GM18873 (cell line): ENCODE data around the gene ARHGAP26.
A peak's percentile ranks its signal among the peaks of the same experiment; 100 is the strongest.
"Not testable (repeated sequence)": the region's sequence is repeated elsewhere in the genome, so short reads cannot be mapped to it uniquely, and the experiment has no call there.

ENCODE experiments used
- ATAC-seq: cut with Tn5 transposase; IDR thresholded peaks from one replicate; pipeline ENCODE4 v1.9.1; 2021; ENCODE audit warnings: mild to moderate bottlenecking, moderate library complexity, moderate number of reproducible peaks; ENCODE audit not compliant: unreplicated experiment, low FRiP score

The ARHGAP26 gene

DNA sequence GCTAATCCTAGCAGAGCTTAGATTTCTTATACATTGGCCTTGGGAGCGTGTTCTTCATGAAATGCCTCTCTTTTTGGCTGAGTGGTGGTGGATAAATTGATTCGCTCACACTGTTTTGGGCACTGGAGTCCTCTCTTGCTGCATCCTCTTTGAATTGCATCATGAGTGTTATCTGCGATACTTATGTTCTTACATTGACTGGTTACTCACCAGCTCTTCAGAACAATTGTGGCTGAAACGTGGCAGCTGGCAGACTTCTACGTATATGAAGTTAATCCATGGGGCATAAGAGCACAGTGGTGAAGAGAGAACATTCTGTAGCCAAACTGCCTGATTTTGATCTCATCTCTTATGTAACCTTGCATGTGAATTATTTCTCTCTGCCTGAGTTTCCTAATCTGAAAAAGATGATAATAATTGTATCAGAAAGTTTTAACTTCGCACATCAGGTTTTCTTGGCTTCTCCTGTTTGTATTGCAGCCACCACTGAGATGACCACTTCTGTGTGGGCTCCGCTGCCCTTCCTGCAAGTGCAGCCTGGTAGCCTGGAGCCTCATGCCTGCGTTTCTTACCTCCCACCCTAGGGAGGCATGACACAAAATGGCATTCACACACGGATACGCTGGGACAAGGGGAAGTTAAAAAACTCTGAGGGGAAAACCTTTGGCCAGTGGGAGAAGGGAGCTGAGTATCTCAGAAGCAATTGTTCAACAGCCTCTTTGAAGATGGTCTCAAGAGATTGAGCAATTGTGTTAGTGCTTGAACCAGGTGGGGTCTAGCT, 295.2 kb downstream of the ARHGAP26 start:
- ATAC-seq = no peak

DNA sequence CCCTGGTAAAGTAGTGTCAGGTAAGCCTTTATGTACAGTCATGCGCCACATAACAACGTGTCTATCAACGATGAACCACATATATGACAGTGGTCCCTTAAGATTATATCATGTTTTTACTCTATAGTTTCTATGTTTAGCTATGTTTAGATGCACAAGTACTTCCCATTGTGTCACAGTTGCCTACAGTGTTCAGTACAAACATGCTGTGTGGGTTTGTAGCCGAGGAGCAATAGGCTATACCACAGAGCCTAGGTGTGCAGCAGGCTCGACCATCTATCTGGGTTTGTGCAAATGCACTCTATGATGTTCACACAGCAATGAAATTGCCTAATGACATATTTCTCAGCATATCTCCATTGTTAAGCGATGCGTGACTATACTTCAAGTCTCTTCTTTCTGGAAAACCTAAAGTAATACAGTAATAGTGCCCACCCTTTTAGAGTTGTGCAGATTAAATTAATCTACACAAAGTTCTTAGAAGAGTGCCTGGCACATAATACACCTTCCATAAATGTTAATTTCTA, 295.9 kb downstream of the ARHGAP26 start:
- ATAC-seq = no peak

DNA sequence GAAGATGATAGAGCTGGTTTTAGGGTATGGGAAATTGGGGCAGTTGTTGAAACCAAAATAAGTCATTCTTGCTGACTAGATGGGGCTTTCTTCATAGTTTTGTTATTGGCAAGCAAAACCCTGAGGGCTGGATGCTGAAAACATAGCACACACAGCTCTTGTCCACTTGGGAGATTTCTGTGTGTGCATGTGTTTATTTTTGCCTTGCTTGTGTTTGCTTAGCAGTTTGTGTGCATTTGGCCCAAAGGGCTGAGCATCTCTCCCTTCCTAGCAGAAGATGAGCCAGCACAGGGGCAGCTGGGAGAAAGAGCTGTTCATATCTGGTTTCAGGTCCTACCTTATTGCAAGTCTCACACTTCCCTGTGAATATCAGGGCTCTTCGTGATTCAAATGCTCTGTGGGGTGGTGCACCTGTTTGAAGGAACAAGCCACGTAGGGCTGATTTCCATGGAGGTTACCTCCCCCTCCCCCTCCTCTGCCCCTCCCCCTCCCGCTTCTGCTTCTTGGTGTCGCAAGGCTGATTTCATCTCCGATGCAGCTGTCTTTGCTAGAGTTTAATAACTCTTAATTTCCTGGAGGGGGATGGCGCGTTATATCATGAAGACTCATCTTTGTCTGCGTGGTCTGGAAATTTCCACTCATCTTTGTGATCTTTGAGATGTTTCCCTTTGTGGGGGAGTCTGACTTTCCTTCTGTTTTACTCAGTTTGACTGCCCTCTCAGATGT, 296.5 kb downstream of the ARHGAP26 start:
- peak; percentile 67 for ATAC-seq

DNA sequence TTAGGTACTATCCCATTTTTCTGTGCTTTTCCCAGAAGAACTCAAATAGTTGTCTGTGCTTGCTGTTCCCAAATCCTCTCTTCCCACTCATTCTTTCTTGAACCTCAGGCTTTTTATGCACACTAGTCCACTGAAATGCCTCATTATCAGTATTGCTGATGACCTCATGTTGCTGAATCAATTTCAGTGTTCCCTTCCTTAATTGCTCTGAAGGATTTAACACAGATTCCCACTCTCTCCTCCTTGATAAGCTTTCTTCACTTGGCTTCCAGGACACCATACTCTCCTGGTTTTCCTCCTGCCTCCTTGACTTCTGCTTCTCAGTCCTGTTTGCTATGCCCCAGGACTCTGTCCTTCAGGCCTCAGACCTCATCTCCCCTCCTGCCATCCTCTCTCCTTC, 298.5 kb downstream of the ARHGAP26 start:
- ATAC-seq = no peak

DNA sequence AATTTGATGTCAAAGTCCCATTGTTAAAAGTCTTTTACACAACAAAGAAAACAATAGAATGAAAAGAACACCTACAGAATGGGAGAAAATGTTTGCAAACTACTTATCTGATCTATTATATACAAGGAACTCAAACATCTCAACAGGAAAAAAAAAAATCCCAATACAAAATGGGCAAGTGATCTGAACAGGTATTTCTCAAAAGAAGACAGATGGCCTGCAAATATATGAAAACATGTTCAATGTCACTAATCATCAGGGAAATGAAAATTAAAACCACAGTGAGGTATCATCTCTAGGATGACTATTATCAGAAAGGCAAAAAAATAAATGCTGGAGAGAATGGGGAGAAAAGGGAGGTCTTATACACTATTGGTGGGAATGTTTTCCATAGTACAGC, 301.8 kb downstream of the ARHGAP26 start:
- ATAC-seq = no peak

DNA sequence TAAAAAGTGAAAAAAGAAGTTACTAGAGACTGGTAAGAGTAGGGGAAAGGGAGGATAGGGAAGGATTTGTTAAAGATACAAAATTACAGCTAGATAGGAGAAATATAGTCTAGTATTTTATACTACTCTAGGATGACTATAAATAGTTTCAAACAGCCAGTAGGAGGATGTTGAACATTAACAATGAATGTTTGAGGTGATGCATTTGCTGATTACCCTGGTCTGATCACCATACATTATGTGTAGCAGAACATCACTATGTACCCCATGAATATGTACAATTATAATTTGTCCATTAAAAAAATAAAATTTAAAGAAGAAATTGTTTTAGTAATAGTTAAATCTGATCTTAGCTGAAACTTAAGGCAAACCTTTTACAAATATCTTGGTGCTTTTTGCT, 302.6 kb downstream of the ARHGAP26 start:
- no peak for ATAC-seq

DNA sequence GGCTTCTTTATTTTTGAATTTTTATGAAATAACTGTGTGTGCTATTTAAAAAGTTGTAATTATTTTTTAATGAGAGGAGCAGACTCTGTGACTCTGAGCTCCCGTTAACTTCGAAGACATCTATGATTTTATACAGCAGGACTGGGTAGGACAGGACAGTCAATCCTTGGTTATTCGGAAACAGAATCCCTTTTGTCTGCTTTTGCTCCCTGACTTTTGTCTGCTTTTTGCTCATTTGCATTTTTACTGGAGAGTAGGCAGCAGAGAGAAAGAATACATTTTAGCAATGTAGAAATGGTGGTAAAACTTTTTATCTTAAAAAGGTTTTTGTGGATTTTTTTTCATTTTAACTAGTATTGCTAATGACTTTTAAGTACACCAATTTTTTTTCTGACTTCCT, 303.6 kb downstream of the ARHGAP26 start:
- no peak for ATAC-seq

DNA sequence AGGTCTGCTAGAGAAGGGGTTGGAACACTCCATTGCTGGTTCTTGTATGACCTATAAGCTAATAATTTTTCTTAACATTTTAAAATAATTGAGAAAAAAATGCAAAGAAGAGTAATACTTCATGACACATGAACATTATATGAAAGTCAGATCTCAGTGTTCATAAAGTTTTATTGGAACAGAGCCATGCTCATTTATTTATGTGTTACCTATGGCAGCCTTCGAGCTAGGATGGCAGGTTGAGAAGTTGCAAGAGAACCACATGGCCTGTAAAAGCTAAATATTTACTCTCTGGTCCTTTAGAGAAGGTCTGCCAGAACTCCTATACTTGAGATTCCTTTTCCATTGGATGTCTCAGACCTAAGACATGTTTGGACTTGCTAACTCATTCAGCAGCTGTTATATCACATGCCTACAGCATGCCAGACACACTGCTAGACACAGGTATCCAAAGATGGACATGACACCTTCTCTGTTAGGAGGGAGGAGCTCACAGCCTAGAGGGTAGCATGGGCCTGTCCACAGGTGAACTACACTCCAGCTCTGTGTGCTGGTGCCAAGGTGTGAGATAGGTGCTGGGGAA, 304.3 kb downstream of the ARHGAP26 start:
- no peak for ATAC-seq

DNA sequence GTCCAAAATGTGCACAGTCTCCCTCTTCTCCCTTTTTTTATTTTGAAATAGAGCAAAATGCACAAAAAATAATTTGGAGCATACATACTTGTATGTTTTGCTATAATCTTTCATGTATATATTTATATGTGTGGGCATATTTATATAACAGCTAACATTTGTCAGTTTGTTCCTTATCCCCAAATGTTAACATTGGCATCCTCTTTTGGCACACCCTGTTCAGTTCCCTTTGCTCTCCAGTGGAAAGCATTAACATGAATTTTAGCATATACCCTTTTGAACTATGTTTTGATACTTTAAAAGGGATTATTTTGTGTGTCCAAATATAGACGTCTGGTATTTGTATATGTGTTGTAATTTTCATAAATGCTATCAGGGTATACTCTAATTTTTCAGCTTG, 306.2 kb downstream of the ARHGAP26 start:
- no peak for ATAC-seq

DNA sequence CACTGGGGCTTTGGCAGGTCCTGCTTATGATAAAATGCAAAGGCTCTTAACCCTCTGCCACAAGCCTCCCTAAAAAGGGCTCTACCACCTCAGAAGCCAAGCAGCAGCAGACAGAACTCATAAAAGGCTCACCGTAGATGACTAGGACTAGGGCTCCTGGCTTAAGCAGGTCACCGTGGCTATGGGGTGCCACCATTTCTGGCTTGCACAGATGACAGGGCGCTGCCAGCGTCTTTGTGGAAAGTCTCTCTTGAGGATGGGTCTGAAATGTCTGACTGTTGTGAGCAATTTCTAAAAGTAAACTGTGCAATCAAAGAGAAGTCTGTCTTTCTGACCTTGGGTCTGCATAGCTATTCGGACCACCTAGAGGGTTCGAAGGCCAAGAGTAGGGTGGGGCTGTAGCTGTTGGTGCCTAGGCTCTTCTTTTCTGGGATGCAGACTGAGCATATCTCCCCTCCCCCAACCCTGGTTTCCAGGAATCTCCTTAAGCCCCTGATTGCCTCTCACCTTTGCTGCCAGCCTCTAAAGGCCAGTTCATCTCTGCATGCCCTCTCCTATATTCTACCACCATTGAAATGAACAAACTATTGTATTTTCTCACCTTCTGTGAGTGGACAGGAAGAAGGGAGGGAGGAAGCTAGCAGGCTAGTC, 307.4 kb downstream of the ARHGAP26 start:
- ATAC-seq = no peak

DNA sequence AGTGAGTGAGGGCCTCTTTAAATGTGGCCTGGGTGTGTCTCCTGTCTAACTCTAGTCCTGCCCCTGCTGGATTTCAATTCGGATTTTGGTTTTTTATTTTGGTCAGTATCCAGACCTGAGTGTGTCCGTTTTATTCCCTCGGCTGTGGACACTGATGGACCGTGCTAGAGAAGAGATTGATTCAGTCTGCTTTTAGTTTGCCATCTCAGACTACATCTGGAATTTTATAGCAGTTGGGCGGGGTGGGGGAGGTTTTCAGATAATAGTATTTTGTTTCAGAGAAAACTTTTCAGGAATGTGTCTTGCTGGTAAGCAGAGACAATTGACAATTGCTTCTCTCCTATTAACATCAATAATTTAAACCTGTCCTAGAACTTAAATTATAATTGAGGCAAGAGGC, 308.1 kb downstream of the ARHGAP26 start:
- no peak for ATAC-seq

DNA sequence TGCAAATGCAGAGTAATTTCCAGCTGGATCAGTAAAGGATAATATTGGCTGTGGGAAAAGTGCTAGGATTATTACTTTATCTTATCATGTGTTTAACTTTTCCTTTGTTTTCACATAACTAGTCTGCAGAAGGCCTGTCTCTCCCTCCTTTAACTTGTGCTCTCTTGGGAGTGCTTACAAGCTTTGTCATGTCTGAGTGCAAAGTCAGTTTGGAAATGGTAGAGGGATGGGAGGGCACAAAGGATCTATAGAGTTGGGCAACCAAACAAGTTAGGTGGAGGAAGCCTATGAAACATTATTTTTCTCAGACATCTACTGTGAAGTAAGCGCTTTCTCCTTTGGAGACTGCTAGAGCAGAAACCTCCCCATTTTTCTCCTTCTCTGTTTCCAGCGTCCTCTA, 308.8 kb downstream of the ARHGAP26 start:
- no peak for ATAC-seq

DNA sequence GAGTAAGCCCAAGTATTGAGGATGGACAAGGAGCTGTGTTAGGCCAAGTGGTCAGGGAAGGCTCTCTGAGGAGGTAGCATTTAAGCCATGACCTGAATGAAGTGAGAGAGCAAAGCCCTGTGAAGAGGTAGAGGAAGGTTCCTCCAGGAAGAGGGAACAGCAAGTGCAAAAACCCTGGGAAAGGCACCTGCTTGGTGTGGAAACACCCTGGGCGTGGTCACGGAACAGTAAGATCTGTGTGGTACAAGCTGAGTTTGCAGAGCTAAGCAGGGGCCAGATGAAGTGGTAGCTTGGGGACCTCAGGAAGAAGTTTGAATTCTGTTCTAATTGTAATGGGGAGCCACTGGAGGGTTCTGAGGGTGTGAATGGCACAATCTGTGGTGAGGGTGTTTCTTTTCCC, 310.2 kb downstream of the ARHGAP26 start:
- no peak for ATAC-seq

DNA sequence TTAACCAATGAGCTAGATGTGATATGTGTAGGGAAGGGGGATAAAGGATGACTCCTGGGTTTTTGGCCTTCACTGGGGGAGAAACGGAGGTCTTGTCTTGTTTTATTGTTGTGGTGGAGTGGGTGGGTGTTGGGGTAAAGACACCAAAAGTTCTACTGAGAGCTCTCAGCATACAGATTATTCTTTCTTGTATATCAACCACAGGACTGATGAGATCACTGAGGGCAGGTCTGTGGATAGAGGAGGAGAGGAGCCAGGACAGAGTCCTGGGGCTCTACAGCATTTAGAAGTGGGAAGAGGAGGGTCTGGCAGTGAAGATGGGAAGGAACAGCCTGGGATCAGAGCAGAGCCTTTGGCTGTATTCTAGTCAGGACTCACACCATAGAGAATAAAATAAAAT, 310.8 kb downstream of the ARHGAP26 start:
- no peak for ATAC-seq

DNA sequence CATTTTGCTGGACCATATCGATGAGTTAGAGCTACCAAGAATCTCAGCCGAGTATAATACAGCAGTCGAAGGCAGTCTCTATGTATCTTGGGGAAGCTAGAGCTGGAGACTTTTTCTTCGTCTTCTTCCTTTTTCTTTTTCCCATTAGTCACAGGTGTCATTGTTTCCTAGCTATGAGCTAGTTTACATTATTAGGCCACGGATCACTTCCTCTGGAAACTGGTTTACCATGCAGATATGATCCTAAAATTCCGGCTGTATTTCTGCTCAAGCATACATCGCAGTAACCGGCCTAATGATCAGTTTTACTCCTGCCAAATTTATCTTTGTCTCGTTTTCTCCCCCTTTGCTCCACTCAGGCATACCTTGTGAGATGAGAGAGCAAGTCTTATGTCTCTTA, 312.8 kb downstream of the ARHGAP26 start:
- ATAC-seq = no peak

DNA sequence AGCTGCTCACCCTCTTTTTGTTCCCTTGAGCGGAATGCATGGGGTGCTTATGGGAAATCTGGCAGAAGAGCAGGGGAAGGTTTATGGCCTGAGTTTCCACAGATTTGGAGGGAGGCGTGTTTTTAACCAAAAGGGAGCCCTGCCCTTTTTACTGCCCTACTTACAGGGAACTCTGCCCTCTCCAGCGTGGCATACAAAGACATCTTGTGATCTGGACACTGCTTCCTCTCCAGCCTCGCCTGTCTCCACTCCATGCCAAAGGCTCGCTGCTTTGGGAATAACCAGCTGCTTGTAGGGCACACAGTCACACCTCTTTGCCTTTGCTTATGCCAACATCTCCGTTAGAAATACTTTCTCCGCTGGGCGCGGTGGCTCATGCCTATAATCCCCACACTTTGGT, 314.2 kb downstream of the ARHGAP26 start:
- ATAC-seq = no peak

DNA sequence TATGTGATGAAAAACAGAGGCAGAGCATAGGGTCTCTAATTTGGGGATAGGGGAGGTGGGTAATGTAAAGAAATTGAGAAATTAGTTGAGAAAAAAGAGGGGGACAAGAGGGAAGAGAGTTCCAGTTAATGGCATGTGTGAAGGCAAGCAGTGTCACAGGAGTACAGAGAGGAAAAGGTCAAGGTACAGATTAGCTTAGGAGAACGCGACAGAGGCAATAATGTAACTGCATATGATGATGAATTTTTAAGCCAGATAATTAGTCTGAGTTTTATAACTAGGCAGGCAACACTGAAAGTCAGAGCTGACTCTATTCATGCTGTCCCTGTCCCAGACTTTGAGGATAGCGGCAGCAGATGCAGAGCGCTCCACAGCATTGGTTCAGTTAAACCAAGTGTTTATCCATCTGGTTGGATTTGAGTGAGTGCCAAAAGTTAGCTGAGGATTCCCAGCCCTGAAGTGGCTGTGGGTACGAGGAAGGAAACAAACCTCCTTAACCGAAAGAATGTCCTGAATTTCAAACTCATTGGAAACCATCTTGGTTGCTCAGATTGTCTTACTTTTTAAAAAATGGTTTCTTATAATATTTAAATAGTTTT, 315.2 kb downstream of the ARHGAP26 start:
- no peak for ATAC-seq

DNA sequence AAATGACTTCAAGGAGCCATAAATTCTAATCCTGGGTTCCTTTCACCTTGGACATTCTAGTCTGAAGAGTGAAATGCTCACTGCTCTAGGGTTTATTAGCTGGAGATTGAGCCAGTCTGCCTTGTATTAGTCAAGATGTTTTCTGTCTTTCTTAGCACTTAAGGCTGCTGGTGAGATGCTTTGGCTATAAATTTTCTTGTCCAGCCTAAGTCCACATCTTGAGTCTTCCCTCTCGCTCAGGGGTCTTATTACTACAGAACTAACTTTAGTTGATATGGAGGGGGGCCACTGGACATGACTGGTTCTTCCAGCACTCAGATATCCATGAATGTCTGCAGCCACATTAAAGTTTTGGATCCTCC, 316.4 kb downstream of the ARHGAP26 start:
- no peak for ATAC-seq

DNA sequence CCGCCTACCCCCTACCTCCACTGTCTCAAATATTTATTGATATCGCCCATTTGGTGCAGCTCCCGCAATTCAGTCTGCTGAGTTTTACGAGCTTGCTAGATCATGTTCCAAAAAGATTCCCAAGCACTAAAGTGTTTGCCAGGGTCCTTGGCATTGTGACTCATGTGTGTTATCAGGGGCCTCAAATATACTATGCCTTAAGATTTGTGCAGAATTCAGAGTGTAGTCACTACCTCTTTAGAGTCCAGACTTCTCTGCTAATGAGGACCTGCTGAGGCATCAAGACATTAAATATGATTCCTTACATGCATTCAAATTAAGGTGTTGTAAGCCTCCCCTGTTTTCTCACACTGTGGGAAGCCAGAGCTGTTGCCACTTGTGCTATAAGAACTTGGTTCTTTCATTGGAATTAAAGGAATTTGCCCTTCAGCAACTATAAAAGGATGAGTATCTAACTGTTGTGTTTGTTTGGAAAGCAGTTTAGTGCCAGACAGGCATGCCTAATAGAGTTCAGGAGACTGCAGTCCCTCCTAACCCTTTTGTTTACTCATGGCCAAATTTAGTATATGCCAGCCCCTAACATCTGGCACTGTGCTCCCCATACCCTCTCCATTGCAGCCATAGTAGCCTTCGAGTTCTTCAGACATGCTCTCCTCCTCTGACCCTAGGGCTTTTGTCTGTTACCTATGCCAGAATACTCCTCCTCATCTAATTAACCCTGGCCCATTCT, 316.9 kb downstream of the ARHGAP26 start:
- ATAC-seq = no peak

DNA sequence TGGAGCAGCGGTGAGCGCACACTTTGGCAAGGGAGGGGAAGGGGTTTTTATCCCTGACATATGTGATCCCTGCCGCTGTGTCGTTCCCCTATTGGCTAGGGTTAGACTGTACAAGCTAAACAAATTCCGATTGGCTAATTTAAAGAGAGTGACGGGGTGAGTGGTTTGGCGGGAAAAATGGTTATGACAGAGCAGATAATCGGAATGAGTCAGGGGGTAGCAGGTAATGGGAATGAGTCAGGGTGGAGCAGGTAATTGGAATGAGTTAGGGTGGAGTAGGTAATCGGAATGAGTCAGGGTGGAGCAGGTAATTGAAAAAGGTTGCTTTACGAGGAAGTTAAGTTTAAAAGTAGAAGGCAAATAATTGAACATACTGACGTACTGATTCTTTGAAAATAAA, 318.5 kb downstream of the ARHGAP26 start:
- ATAC-seq = not testable (repeated sequence)
